ENCODE results near the gene DAP3.
"Not testable (repeated sequence)": the region's sequence is repeated elsewhere in the genome, so short reads cannot be mapped to it uniquely, and the experiment has no call there.

The DAP3 gene

DNA sequence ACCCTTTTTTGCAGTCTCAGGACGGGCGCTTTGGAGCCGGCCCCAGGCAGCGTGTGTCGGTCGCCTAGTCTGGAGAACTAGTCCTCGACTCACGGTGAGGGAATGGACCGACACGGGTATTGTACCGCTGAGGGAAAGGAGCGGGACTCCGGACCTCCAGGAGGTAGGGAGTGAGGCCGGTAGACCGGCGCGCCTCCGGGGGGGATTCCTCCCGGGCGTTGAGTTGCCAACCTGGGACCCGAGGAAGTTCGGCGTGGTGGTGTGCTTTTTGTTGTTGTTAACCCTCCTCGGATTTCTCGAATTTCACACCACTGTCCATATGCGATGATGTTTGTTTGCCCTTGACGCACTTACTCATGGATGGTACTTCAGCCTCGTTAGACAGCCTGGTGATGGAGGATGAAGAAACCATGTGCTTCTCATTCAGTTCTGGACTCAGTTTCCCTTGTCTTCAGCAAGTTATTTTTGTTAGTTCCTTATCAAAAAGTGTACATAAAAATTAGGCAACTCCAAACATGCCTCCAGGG, at the start of gene DAP3:
TSS of gene DAP3 (plus strand) at position 11 of the 527 bp plus-strand sequence. CDS start 20,689 bp downstream, outside the sequence.
- not testable (repeated sequence) for DNase-seq (ENCODE audit: low read depth)

- DNase-seq (ENCODE audit: low read depth) = no peak
These were observed 48.5 kb upstream of the DAP3 start for GRCh38 chr1:155640367-155640766.

- not testable (repeated sequence) for DNase-seq (ENCODE audit: low read depth)
These were observed 46.2 kb upstream of the DAP3 start for GRCh38 chr1:155642559-155643180.

DNA sequence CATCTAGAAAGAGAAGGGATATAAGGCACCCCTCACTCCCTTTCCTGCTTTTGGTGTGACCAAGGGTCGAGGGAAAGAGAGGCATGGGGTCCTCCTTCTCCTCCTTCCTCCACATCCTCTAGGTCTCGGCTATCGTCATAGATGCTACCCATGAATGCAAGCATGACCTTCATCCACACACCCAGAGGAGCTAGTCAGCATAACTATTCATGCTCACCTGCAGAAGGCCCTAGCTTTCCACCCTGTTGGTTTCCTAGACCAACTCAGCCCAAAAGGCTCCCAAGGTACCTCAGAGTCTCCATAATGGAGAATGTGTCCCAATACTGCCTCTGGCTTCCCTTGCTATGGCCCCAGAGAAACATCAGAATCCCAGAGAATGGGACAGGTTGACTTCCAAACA, 45.7 kb upstream of the DAP3 start:
- DNase-seq (ENCODE audit: low read depth) = no peak

- no peak for DNase-seq (ENCODE audit: low read depth)
These were observed 43.8 kb upstream of the DAP3 start for GRCh38 chr1:155645034-155645598.

DNA sequence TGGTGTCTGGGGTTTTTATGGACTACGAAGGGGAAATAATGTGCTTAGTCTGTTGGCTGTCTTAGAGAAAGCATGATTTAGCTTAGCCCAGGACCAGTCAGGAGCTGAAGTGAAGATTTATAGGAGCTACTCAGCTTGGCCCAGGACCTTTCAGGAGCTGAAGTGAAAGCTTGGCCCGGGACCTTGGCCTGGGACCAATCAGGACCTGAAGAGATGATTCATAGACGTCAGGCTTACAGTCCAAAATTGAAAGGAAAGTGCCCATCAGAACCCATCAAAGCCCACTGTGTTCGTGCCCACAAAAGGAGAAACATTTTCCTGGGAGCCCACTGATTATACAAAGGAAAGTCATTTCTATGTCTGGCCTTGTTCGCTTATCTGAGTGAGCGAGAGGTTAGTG, 43.2 kb upstream of the DAP3 start:
- no peak for DNase-seq (ENCODE audit: low read depth)

- DNase-seq (ENCODE audit: low read depth) = no peak
These were observed 42.6 kb upstream of the DAP3 start for GRCh38 chr1:155646307-155646706.

- DNase-seq (ENCODE audit: low read depth) = no peak
These were observed 40.4 kb upstream of the DAP3 start for GRCh38 chr1:155648207-155649147.

GRCh38 chr1:155649676-155650075, 39.2 kb upstream of the DAP3 start:
- DNase-seq (ENCODE audit: low read depth) = no peak

DNA sequence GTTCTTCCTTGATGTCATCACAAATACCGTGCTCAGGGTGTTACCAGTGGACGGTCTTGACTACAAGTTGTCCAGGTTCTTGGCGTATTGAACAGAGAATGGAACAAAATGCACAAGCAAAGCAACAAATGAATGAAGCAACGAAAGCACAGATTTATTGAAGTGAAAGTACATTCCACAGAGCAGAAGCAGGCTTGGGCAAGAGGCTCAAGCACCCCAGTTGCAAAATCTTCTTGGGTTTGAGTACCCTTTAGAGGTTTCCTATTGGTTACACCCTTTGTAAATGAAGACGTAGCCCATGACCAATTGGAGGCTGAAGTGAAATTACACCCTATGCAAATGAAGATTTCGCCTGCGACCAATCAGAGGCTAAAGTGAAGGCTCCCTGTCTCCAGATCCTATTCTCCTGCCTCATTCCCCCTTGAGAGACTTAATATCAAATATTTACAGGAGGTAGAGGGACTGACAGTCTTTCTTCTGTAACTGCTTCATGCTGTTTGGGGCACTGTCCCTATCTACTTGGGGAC, 38.6 kb upstream of the DAP3 start:
- DNase-seq (ENCODE audit: low read depth) = no peak

- no peak for DNase-seq (ENCODE audit: low read depth)
These were observed 36.8 kb upstream of the DAP3 start for GRCh38 chr1:155651861-155652661.

- DNase-seq (ENCODE audit: low read depth) = no peak
These were observed 35.9 kb upstream of the DAP3 start for GRCh38 chr1:155652951-155653350.

- no peak for DNase-seq (ENCODE audit: low read depth)
These were observed 31.4 kb upstream of the DAP3 start for GRCh38 chr1:155657463-155657862.

- not testable (repeated sequence) for DNase-seq (ENCODE audit: low read depth)
These were observed 27.7 kb upstream of the DAP3 start for GRCh38 chr1:155661239-155661638.

GRCh38 chr1:155669233-155670162, 19.4 kb upstream of the DAP3 start:
- no peak for DNase-seq (ENCODE audit: low read depth)

DNA sequence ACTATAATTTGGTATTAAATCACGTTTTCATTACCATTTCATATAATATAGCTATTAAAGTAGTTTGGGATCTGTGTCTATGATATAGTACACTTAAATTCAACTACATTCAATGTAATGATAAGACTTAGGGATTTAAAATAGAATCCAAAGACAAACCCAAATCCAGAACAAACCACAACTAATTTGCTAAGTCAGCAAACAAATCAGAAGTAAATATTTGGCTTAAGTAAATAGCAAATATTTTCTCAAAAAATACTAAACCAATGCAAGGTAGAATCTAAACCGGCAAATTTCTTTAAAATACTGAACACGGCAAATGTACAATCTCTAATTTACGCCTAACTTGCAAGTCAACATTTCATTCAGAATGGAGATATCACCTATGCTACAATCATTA, 17.1 kb upstream of the DAP3 start:
- no peak for DNase-seq (ENCODE audit: low read depth)

- DNase-seq (ENCODE audit: low read depth) = no peak
These were observed 15.9 kb upstream of the DAP3 start for GRCh38 chr1:155673003-155673402.

DNA sequence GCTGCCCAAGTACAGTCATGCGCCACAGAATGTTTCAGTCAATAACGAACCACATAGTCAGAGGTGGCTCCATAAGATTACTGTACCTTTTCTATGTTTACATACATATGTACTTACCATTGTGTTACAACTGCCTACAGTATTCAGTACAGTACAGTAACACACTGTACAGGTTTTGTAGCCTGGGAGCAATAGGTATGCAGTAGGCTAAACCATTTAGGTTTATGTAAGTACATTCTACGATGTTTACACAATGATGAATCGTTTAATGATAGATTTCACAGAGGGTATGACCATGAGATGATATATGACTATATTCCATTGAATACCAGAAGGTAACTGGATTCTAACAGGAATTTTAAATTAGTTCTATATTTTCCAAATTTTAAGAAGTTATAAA, 10.9 kb upstream of the DAP3 start:
- DNase-seq (ENCODE audit: low read depth) = no peak

DNA sequence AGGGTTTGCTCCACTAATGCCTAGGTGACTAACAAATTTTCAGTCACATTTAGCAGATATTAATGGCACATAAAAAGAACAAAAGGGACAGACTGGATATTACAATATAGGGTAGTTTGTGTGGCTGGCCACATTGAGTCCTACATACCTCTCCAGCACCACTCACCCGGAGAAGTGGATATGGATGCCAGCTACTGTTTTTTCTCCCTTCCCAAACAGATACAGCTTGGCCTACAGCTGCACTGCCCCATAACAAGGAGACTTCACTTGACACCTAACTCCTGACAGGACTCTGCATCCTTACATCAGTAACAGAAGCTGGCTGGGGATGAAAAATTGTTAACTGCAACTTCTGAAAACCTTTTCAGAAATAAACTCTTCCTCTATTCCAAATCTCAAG, 9.9 kb upstream of the DAP3 start:
- not testable (repeated sequence) for DNase-seq (ENCODE audit: low read depth)

DNA sequence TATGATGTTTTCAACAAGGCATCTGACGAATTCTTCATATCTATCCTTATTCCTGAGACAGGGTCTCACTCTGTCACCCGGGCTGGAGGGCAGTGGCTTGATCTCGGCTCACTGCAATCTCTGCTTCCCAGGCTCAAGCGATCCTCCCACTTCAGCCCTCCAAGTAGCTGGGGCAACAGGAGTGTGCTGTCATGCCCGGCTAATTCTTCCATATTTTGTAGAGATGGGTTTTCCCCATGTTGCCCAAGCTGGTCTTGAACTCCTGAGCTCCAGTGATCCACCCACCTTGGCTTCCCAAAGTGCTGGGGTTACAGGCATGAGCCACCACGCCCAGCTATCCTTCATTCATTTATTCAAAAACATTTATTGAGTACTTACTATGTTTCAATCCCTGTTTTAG, 8.4 kb upstream of the DAP3 start:
- no peak for DNase-seq (ENCODE audit: low read depth)

- no peak for DNase-seq (ENCODE audit: low read depth)
These were observed 7.1 kb upstream of the DAP3 start for GRCh38 chr1:155681776-155682175.
